ENCODE results near the gene BLVRA.
"Not testable (repeated sequence)": the region's sequence is repeated elsewhere in the genome, so short reads cannot be mapped to it uniquely, and the experiment has no call there.

The BLVRA gene, protein sequence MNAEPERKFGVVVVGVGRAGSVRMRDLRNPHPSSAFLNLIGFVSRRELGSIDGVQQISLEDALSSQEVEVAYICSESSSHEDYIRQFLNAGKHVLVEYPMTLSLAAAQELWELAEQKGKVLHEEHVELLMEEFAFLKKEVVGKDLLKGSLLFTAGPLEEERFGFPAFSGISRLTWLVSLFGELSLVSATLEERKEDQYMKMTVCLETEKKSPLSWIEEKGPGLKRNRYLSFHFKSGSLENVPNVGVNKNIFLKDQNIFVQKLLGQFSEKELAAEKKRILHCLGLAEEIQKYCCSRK

DNA sequence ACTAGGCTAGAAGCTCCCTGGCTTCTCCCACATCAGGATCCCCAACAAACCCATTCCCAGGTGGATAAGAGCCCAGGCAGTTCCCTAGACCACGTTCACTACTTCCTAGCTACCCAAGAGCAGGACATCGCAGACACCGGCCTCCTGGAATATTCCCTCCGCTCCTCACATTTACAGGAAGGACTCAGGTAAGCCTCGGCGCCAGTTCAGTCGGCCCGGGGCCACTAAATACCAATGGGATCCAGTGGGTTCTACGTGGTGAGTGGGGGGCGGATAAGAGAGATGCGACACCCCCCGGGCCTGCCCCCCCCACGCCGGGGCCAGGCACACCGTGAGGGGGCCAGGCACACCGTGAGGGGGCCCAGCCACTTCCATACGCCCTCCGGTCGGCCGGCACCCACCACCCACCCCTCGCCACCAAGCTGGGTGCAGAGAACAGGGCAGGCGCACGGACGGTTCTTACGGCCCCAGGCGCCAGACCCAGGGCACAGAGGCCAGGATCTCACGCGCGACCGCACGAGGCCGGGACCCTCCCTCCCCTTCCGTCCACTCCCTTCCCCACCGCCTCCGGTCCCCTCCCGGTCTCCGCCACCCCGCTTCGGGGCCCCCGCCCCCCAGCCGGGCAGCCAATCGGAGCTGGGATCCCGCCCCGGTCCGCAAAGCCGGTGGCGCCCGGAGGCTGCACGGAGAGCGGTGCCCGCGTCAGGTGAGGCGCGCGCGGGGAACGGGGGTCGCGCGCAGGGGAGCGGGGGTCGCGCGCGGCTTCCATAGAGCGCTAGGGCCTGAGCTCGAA lies at the start of gene BLVRA:
Gene BLVRA (plus strand): TSS at position 652 of the 793 bp plus-strand sequence. CDS start 12,479 bp downstream, outside the sequence.
- peak; percentile 40 to 58 for DNase-seq (ENCODE audit: low read depth in 1 of 2, low spot score in 1 of 2)

GRCh38 chr7:43711503-43711902 lies 47.0 kb upstream of the BLVRA start:
- DNase-seq (ENCODE audit: low read depth in 1 of 2, low spot score in 1 of 2): no peak

- DNase-seq (ENCODE audit: low read depth in 1 of 2, low spot score in 1 of 2): not testable (repeated sequence)
Observed at GRCh38 chr7:43715966-43716365, 42.5 kb upstream of the BLVRA start.

DNA sequence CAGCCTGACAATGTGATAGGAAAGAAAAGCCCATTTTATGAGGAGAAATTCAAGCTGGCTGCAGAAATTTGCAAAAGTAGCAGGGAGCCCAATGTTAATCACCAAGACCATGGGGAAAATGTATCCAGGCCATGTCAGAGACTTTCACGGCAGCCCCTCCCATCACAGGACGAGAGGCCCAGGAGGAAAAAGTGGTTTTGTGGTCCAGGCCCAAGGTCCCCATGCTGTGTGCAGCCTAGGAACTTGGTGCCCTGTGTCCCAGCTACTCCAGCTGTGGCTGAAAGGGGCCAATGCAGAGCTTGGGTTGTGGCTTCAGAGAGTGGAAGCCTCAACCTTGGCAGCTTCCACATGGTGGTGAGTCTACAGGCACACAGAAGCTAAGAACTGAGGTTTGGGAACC lies 41.9 kb upstream of the BLVRA start:
- DNase-seq (ENCODE audit: low read depth in 1 of 2, low spot score in 1 of 2): no peak

- DNase-seq (ENCODE audit: low read depth in 1 of 2, low spot score in 1 of 2): no peak
Observed at GRCh38 chr7:43721193-43721806, 37.2 kb upstream of the BLVRA start.

DNA sequence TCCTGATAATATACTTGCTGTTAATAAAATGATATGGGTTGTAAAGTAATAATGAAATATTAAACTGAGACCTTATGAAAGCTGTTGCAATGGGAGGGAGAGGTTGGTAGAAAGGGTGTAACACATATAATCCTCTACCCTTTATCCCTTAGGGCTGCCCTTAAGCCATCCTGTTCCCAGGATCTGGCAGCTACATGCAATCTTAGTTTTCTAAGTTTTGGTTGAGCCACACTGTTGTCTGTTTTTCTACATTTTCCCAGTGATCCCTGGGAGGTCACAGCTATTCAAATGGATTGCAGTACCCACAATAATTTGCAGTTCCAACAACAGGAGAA lies 35.5 kb upstream of the BLVRA start:
- DNase-seq (ENCODE audit: low read depth in 1 of 2, low spot score in 1 of 2): no peak

DNA sequence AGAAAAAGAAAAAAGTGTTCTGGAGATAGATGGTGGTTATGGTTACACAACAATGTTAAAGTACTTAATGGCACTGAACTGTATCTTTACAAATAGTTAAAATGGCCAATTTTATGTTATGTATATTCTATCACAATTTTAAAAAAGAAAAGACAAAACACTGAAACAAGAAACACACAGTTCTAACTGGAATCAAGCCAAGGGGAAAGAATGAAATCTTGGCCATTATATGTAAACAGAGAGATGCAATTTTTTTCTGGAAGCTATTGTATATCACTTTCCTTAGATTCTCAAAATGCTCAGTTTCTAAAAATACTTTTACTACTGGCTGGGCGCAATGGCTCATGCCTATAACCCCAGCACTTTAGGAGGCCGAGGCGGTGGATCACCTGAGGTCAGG lies 33.2 kb upstream of the BLVRA start:
- DNase-seq (ENCODE audit: low read depth in 1 of 2, low spot score in 1 of 2): no peak

- DNase-seq (ENCODE audit: low read depth in 1 of 2, low spot score in 1 of 2): no peak
Observed at GRCh38 chr7:43726466-43726865, 32.0 kb upstream of the BLVRA start.

GRCh38 chr7:43727003-43727402 lies 31.5 kb upstream of the BLVRA start:
- no peak for DNase-seq (ENCODE audit: low read depth in 1 of 2, low spot score in 1 of 2)

DNA sequence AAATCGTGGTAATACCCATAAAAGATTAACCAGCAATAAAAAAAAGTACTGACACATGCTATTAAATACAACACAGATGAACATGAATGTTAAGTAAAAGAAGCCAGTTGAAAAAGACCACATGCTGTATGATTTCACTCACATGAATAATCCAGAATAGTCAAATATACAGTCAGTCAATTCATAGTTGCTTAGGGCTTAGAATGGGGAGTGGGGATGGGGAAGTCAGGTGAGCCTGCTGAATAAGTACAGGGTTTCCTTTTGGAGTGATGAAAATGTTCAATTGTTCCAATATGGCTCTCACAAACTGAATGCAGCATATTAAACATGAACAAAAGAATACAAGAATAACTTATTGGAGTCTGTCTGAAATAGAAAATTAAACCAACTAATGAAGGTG lies 31.0 kb upstream of the BLVRA start:
- DNase-seq (ENCODE audit: low read depth in 1 of 2, low spot score in 1 of 2): no peak

GRCh38 chr7:43729214-43729923 lies 29.1 kb upstream of the BLVRA start, which contains the start of gene COA1:
COA1 (minus strand) TSS chr7:43729523; CDS start chr7:43648614, 80,909 bp downstream.
- peak; percentile 54 to 73 for DNase-seq (ENCODE audit: low read depth in 1 of 2, low spot score in 1 of 2)

GRCh38 chr7:43729924-43730248 lies 28.6 kb upstream of the BLVRA start:
- DNase-seq (ENCODE audit: low read depth in 1 of 2, low spot score in 1 of 2): no peak

GRCh38 chr7:43731494-43731893 lies 27.0 kb upstream of the BLVRA start:
- DNase-seq (ENCODE audit: low read depth in 1 of 2, low spot score in 1 of 2): not testable (repeated sequence)

GRCh38 chr7:43734575-43735332 lies 23.7 kb upstream of the BLVRA start:
- not testable (repeated sequence) for DNase-seq (ENCODE audit: low read depth in 1 of 2, low spot score in 1 of 2)

DNA sequence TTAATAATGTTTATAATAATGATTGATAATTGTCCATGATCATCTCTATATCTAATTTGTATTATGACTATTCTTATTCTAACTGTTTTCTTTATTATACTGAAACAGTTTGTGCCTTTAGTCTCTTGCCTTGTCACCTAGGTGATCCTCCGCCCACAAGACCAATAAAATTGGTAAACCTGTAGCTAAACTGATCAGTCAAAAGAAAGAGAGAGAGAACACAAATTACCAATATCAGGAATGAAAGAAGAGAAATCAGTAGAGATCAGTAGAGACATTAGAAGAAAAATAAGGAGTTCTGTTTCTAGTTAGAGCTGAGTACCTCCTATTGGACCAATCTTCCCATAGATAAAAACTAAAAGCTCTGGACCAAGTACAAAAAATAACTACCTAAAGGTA lies 23.1 kb upstream of the BLVRA start:
- no peak for DNase-seq (ENCODE audit: low read depth in 1 of 2, low spot score in 1 of 2)

DNA sequence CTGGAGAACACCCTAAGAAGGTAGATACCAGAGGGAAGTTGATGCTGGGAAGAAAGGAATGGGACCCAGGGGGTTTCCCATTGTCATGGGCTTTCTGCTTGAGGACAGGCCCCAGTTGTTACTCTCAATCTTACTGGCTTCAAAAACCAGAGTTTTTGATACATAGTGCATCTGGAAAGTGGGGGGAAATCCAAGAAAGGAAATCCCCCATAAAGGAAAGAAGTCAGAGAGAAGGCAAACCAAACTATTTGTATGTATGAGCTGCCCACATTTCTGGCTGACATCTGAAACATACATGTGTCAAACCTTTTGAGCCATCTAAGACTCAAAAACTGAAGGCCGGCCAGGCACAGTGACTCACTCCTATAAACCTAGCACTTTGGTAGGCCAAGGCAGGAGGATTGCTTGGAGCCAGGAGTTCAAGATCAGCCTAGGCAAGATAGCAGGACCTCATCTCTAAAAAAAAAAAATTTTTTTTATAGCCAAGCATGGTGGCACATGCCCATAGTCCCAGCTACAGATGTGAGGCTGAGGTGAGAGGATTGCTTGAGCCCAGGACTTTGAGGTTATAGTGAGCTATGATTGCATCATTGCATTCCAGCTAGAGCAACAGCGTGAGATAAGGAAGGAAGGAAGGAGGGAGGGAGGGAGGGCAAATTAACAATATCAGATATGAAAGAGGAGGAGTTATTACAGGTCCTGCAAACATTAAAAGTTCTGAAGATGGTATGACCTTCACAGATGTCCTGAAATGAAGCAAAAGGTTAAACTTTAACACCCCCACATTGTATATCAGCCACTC lies 22.5 kb upstream of the BLVRA start:
- DNase-seq (ENCODE audit: low read depth in 1 of 2, low spot score in 1 of 2): no peak

DNA sequence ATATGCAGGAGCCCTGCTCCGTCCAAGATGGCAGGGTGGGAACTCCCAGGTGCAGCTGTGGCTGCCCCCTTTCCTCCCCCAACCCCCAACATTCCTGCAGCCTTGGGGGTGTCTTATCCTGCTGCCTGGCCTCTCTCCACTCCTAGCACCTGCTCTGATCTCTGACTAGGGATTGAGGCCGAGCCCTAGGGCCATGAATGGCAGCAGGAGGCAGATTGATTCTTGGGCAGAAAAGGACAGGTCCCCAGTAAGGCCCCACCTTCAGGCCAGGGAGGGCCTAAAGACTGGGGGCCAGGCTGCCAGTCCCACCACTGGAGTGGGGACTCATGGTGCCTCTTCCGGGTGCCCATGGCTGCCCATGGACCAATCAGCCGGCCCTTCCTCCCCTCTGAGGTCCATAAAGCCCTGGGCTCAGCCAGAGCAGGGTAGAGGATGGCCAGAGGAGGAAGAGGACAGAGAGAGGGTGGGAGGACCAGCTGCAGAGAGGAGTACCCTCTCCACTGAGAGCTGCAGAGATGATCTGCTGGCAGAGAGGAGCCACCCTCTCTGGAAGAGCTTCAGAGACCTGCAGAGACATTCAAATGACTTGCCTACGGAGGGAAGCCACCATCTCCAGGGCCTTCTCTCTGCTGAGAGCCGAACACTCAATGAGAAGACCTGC lies 20.9 kb upstream of the BLVRA start:
- no peak for DNase-seq (ENCODE audit: low read depth in 1 of 2, low spot score in 1 of 2)

GRCh38 chr7:43742692-43743091 lies 15.8 kb upstream of the BLVRA start:
- DNase-seq (ENCODE audit: low read depth in 1 of 2, low spot score in 1 of 2): no peak

DNA sequence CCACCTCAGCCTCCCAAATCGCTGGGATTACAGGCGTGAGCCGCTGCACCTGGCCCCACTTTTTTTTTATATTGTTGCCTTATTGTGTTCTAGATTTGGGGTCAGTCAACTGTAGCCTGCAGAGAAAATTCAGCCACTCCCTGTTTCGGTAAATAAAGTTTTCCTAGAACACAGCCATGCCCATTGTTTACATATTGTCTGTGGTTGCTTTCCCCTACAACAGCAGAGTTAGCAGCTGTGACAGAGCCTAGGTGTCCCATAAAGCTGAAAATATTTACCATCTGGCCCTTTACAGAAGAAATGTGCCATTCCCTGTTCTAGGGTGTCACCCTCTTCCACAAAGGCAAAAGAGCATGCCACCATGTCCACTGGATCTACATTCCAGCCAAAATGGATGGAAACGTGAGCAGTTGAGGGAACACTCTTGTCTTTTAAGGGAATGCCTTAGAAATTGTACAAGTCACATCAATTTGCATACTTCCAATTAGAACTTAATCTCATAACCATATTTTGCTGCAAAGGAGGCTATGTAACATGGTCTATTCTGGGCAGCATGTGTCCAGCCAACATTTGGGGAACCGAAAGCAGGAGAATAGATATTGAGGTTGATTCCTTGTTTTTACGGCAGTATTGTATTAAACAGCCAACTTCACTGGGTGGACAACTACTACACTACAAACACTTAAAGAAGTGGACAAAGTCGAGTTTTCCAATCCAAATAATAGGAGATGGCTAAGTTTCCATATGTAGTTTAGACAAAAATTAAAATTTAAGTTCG lies 11.0 kb upstream of the BLVRA start:
- no peak for DNase-seq (ENCODE audit: low read depth in 1 of 2, low spot score in 1 of 2)

Measured in stimulated activated CD4-positive, alpha-beta T cell treated with anti-CD3 and anti-CD28 coated beads, Interleukin-15, amount 100 ng/mL, for 1 hour (primary cell).